Retinal pigment epithelial cell (primary cell): ENCODE measurements around the gene DR1.
"Not testable (repeated sequence)": the region's sequence is repeated elsewhere in the genome, so short reads cannot be mapped to it uniquely, and the experiment has no call there.

Experiments used
- DNase-seq: peaks from one replicate; pipeline ENCODE4 v3.0.0-alpha.2; 2010; ENCODE audit warnings: low read depth
- H3K4me3 ChIP-seq: 2 replicates; pipeline ENCODE4 v1.5.1; 2011; ENCODE audit warnings: mild to moderate bottlenecking, low read length, control low read depth, moderate library complexity
- CTCF ChIP-seq: conservative IDR thresholded peaks from 2 replicates; pipeline ENCODE4 v1.5.1; 2011; ENCODE audit warnings: low read depth, low read length, control low read depth, inconsistent platforms

DR1 gene

GRCh38 chr1:93347334-93347899 lies 1.7 kb downstream of the DR1 start:
- H3K4me3 ChIP-seq, result peak overlapping the region; percentile 89
- no peak for TF ChIP-seq CTCF
- no peak for DNase-seq

DNA sequence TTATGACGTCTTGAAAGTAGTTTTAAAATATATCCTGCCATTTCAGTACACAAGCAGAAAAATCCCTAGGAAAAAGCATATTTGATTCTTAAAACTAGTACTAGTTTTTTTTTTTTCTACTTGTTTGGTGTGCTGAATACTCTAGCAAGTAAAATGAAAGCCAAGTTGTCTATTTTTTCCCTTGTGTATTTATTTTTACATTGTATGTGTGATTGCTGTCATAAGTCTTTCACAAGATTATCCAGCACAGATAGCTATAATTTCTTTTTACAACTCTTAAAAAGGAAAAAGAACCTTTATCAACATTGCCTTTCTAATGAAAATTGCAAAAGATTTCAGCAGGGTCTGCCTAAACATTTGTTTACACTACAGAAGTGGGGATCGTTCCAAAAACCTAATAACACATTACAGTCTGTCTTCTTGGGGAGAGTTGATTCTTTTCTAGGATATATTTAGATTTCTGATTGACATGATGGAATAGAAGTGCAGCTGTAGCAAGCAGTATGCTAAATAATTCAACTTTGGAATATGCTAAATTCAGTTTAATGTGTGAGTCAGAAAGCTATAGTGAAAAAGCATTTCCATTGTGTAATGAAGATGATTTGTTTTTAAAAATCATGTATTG lies 2.5 kb downstream of the DR1 start:
- TF ChIP-seq CTCF, result no peak
- DNase-seq, result no peak
- peak overlapping the region; percentile 89 for H3K4me3 ChIP-seq

DNA sequence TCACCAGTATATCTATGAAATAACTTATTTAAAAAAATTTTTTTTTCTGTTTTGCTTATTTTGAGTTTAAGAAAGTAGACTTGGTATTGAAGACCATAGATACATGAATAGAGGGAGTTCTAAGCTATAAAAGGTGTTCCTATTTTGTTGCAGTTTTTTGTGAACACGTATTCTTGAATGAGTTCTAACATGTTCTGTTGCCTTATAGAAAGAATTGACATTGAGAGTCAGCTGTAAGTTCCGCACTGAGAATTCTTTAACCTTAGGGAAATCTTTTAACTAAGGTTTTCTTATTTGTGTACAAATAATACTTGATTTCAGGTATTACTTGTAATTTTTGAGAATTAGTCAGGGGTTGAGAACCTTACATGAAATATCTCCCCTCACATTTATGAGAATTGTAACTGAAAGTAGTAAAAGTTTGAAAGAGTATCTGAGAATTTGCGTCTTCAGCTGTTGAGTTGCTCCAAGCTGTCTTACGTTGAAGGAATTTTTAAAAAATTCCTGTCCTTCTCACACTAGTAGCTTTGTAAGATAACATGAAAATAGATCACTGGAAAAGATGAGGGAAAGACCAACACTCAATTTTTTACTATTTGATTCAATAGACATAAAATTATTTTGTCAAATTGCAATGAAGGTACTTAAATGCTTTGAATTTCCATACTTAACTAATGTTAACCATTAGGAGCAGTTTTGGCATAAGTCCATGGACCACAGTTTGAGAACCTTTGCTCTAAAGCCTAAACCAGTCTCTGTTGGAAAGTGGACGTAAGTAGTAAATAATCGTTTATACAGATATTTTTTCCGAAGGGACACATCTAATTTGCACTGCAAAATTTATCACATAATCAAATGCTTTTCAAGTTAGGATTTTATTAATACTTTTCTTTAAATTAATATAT lies 3.8 kb downstream of the DR1 start:
- no peak for TF ChIP-seq CTCF
- no peak for DNase-seq
- peak overlapping the region; percentile 89 for H3K4me3 ChIP-seq

DNA sequence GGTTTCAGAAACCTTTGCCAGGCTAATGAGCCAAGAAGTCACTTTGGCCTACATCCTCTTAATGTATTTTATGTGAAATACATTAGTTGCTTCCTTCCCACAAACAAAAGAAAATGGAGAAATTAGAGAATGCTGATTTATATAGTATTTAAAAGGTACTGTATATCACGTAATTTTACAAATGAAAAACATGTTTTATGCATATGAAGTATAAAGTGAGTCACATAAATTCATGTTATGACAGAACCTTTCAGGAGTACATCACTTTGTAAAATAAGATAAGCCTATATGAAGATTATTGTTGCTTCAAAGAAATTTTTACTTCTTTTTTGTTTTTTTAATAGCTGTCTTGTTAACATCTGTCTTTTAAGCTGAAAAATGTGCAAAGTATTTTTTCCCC lies 4.6 kb downstream of the DR1 start:
- no peak for DNase-seq
- no peak for TF ChIP-seq CTCF
- no peak overlapping the region for H3K4me3 ChIP-seq

GRCh38 chr1:93350875-93351274 lies 5.2 kb downstream of the DR1 start:
- no peak for TF ChIP-seq CTCF
- no peak overlapping the region for H3K4me3 ChIP-seq
- no peak for DNase-seq

DNA sequence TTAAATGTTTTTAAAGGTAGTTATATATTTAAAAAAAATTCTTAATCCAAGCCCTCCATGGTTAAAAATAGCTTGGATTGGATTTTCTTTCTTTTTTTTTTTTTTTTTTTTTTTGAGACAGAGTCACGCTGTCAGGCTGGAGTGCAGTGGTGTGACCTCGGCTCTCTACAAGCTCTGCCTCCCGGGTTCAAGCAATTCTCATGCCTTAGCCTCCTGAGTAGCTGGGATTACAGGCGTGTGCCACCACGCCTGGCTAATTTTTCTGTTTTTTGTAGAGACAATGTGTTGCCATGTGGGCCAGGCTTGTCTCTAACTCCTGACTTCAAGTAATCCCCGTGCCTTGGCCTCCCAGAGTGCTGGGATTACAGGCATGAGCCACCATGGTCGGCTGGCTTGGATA lies 5.6 kb downstream of the DR1 start:
- DNase-seq, H3K4me3 ChIP-seq: not testable (repeated sequence)

GRCh38 chr1:93352376-93352775 lies 6.7 kb downstream of the DR1 start:
- no peak overlapping the region for H3K4me3 ChIP-seq
- TF ChIP-seq CTCF, result no peak
- no peak for DNase-seq
